Stimulated activated CD4-positive, alpha-beta T cell treated with anti-CD3 and anti-CD28 coated beads, Interleukin-1b, Interleukin-23, amount 100 ng/mL, for 48 hours (primary cell): Measurements from ENCODE around the gene ANKMY1.

Experiments used
- DNase-seq: peaks from one replicate; pipeline ENCODE4 v3.0.0-alpha.2; 2020

The ANKMY1 gene

DNA sequence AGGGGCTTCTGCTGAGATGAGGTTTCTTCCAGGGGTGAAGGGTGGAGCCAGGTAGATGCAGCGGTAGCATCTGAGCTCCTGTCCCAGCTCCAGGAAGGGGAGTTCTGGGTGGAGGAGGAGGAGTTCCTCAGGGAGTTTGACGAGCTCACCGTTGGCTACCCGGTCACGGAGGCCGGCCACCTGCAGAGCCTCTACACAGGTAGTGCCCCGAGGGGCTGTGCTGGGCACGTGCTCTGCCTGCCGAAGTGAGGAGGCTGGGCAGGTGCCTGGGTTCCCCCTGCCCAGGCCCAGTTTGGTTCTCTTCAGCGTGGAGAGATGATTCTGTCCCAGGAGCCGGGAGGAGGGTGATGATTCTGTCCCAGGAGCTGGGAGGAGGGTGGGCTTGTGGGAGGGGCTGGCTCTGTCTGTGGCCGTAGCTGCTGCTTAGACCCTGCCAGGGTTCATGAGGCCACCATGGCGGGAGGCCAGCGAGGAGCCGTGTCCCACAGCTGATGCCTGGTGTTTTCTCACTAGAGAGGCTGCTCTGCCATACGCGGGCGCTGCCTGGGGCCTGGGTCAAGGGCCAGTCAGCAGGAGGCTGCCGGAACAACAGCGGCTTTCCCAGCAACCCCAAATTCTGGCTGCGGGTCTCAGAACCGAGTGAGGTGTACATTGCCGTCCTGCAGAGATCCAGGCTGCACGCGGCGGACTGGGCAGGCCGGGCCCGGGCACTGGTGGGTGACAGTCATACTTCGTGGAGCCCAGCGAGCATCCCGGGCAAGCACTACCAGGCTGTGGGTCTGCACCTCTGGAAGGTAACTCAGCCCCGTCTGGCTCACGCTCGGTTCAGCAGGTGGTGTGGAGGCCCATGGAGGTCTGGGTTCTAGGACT lies 37.0 kb upstream of the ANKMY1 start:
- no peak for DNase-seq

DNA sequence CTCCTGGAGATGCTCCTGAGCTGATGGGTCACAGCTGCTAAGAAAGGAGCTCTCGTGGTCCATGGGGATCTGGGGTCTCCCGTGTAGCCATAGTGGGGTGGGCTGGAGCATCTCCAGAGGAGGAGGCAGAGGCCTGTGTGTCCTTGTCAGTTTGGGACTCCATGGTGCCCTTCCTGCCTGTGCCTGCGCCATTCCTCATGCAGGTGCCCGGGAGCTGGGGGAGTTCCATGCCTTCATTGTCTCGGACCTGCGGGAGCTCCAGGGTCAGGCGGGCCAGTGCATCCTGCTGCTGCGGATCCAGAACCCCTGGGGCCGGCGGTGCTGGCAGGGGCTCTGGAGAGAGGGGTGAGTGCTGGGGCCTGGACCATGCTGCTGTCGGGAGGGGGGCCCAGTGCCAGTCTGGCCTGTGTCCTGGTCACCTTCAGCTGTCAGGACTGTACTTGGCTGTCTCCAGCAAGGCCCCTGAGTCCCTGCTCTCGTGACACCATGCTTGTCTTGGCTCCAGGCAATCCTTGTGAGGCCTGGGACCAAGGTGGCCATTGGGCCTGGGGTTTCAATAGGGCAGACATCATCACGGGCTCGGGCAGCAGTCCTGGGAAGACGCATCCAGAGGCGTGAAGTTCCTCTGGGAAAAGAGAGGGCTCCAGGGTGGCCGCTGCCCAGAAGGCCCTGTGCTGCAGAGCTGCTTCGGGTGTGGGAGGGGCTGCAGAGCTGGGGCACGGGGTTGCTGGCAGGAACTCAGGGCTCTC lies 36.1 kb upstream of the ANKMY1 start:
- no peak for DNase-seq

DNA sequence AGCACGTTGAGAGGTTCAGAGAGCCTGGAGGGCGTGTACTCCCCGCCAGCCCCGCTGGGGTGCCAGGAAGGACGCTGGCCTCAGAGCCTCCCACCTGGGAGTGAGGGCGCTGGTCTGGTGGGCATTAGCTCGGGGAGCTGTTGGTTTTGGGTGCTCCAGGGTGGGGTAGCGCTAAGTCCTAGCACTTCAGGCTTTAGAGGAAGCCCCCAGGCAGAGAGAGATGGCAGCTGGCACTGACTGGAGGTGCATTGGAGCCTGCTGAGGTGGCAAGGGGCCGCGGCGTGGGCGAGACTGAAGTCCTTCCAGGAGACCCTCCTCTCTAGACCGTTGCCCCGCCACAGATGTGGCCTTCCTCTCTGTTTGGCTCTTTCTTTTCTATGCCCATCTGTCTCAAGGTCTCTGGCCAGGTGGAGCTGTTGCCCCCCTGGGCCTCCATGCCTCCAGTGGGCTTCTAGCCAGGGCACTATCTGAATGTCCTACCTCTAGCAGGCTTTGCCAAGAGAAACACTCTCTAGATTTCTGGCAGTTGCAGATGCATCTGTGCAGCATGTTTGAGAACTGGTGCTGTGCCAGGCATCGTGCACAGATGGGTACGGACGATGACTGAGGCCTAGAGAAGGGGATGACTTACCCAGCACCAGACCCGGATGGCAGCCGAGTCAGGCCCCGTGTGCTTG lies 35.4 kb upstream of the ANKMY1 start:
- DNase-seq, result no peak

GRCh38 chr2:240591784-240592183 lies 34.0 kb upstream of the ANKMY1 start:
- no peak for DNase-seq

- no peak for DNase-seq
Observed at GRCh38 chr2:240591226-240591625, 33.4 kb upstream of the ANKMY1 start.

DNA sequence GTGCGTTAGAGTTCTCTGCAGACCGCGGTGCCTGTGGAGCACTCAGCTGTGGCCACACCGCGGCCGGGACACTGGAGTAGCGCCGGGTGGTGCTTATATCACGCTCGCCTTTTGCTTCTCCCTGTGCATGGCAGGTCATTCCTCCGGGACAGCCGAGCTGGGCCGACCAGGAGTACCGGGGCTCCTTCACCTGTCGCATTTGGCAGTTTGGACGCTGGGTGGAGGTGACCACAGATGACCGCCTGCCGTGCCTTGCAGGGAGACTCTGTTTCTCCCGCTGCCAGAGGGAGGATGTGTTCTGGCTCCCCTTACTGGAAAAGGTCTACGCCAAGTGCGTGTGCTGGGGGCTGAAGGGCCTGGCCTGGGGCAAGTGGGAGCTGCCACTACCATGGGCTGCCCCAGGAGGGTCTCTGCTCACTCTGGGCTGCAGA lies 32.9 kb upstream of the ANKMY1 start:
- no peak for DNase-seq

GRCh38 chr2:240589850-240590525 lies 32.2 kb upstream of the ANKMY1 start:
- no peak for DNase-seq

- no peak for DNase-seq
Observed at GRCh38 chr2:240589375-240589774, 31.6 kb upstream of the ANKMY1 start.

- DNase-seq, result no peak
Observed at GRCh38 chr2:240588669-240589068, 30.9 kb upstream of the ANKMY1 start.

DNA sequence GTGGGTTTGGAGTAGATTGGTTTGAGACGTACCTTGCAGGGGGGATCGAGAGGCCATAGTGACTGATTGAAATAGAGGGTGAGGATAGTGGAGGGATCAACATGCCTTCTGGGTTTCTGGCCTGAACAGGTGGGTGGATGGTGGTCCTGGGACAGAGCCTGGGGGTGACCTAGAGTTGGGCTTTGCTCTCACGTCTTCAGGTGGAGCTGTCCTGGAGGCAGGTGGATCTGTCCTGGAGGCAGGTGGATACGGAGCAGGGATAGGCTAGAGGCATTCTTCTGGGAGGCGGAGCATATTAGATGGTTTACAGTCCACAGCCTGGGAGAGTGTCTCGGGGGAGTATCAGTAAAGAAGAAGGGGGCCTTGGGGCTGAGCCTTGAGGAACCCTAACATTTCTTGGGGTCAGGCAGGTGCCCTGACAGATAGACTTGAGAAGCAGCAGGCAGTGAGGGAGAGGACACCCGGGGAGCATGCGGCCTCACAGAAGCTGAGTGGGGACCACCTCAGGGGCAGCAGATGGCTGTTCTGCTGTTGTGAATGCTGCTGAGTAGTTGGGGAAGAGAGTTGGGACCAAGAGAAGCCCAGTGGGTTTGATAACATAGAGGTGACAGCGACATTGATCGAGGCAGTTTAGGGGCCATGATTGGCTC lies 30.3 kb upstream of the ANKMY1 start:
- DNase-seq, result no peak

- DNase-seq, result peak; percentile 54
Observed at GRCh38 chr2:240586919-240587800, 29.4 kb upstream of the ANKMY1 start.

- peak; percentile 96 for DNase-seq
Observed at GRCh38 chr2:240586198-240586918, 28.6 kb upstream of the ANKMY1 start, which contains the start of gene CAPN10. TSS of gene CAPN10 (plus strand) at chr2:240586734. CDS start at chr2:240586912, 178 bp downstream.

GRCh38 chr2:240585681-240586197 lies 28.0 kb upstream of the ANKMY1 start:
- no peak for DNase-seq

DNA sequence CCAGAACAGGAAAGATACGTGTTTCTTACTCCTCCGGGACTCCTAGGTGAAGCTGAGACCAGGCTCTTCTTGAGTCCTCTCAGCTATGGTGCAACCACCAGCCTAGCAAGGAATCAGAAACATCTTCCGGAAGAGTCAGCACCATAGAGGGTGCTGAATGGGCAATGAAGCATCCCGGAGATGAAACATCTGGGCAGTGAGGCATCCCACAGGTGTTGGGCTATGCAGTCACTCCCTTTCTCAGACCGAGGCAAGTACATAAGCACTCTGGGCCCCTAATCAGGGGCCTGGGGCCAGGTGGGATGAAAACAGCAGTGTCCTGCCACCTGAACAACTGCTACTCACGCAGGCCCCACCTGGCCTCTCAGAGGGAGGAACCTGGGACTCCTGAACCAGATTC lies 27.3 kb upstream of the ANKMY1 start:
- DNase-seq, result no peak

- DNase-seq, result no peak
Observed at GRCh38 chr2:240584486-240585031, 26.8 kb upstream of the ANKMY1 start.

- DNase-seq, result no peak
Observed at GRCh38 chr2:240583774-240584173, 26.0 kb upstream of the ANKMY1 start.

- DNase-seq, result no peak
Observed at GRCh38 chr2:240582781-240583180, 25.0 kb upstream of the ANKMY1 start.

- no peak for DNase-seq
Observed at GRCh38 chr2:240581811-240582210, 24.0 kb upstream of the ANKMY1 start.

- DNase-seq, result peak; percentile 81
Observed at GRCh38 chr2:240579771-240580614, 22.2 kb upstream of the ANKMY1 start.
